ENCODE measurements around the gene MAF.

DNA sequence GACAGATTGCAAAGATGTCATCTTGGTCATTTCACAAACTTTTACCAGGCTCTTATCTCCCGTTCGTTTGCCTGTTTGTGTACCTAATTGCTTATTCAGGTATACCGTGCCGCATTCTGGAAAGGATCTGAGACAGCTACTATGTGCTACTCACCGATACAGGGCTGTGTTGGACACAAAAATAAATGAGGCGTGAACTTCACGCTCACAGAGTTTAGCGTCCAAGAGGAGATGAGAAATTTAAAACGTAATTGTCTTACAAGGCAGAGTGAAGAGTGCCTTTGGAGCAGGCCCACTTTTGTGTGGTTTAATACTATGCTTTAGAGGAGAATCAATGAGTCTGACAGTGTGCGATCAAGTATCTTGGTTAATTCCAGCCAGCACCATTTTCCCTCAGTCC is 26.7 kb downstream of the MAF start:
- TF ChIP-seq, protein P1, sequence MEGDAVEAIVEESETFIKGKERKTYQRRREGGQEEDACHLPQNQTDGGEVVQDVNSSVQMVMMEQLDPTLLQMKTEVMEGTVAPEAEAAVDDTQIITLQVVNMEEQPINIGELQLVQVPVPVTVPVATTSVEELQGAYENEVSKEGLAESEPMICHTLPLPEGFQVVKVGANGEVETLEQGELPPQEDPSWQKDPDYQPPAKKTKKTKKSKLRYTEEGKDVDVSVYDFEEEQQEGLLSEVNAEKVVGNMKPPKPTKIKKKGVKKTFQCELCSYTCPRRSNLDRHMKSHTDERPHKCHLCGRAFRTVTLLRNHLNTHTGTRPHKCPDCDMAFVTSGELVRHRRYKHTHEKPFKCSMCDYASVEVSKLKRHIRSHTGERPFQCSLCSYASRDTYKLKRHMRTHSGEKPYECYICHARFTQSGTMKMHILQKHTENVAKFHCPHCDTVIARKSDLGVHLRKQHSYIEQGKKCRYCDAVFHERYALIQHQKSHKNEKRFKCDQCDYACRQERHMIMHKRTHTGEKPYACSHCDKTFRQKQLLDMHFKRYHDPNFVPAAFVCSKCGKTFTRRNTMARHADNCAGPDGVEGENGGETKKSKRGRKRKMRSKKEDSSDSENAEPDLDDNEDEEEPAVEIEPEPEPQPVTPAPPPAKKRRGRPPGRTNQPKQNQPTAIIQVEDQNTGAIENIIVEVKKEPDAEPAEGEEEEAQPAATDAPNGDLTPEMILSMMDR (IDR thresholded peaks at IDR 0.05) = no peak
- no peak for TF ChIP-seq POLR2A (IDR thresholded peaks at IDR 0.05)
